ENCODE results near the gene DNAAF5.
"Not testable (repeated sequence)": the region's sequence is repeated elsewhere in the genome, so short reads cannot be mapped to it uniquely, and the experiment has no call there.

DNAAF5 gene

GRCh38 chr7:742791-743190 lies 16.3 kb downstream of the DNAAF5 start:
- TF ChIP-seq CTCF (conservative IDR thresholded peaks at IDR 0.05; ENCODE audit: low read length) = no peak
- no peak overlapping the region for H3K4me3 ChIP-seq (ENCODE audit: low read length)
- DNase-seq (ENCODE audit: low read depth) = no peak

- not testable (repeated sequence) for DNase-seq (ENCODE audit: low read depth); H3K4me3 ChIP-seq (ENCODE audit: low read length)
These were observed 17.0 kb downstream of the DNAAF5 start for GRCh38 chr7:743341-744127.

GRCh38 chr7:744128-744520 lies 17.6 kb downstream of the DNAAF5 start:
- not testable (repeated sequence) for H3K4me3 ChIP-seq (ENCODE audit: low read length); DNase-seq (ENCODE audit: low read depth)

- no peak for TF ChIP-seq CTCF (conservative IDR thresholded peaks at IDR 0.05; ENCODE audit: low read length)
- DNase-seq (ENCODE audit: low read depth) = no peak
- H3K4me3 ChIP-seq (ENCODE audit: low read length) = no peak overlapping the region
These were observed 18.4 kb downstream of the DNAAF5 start for GRCh38 chr7:744854-745430.

- DNase-seq (ENCODE audit: low read depth) = no peak
These were observed 19.1 kb downstream of the DNAAF5 start for GRCh38 chr7:745431-746154.

GRCh38 chr7:746155-747061 lies 19.9 kb downstream of the DNAAF5 start:
- no peak for DNase-seq (ENCODE audit: low read depth)
- no peak overlapping the region for H3K4me3 ChIP-seq (ENCODE audit: low read length)
- no peak for TF ChIP-seq CTCF (conservative IDR thresholded peaks at IDR 0.05; ENCODE audit: low read length)

More at GRCh38 chr7:745431-746154, 19.1 kb downstream of the DNAAF5 start:
- TF ChIP-seq CTCF (conservative IDR thresholded peaks at IDR 0.05; ENCODE audit: low read length) = no peak
- no peak overlapping the region for H3K4me3 ChIP-seq (ENCODE audit: low read length)

GRCh38 chr7:747186-747585 lies 20.7 kb downstream of the DNAAF5 start:
- no peak for TF ChIP-seq CTCF (conservative IDR thresholded peaks at IDR 0.05; ENCODE audit: low read length)
- no peak for DNase-seq (ENCODE audit: low read depth)
- H3K4me3 ChIP-seq (ENCODE audit: low read length) = no peak overlapping the region

Measured in AG10803 (cell line).